GM23338 (cell line): ENCODE data around the gene SLC35B4. TPM values are rescaled to one million over a fixed set of nuclear protein-coding genes. Genes with fewer than 3 reads are reported as not detected.

Source experiments
- ATAC-seq: fragments of 200-7000 bp; cut with Tn5 transposase; 3 replicates; pipeline ENCODE4 v1.9.1; 2020
- DNase-seq: peaks from one replicate; pipeline ENCODE4 v3.0.0-alpha.2; 2015; ENCODE audit warnings: low spot score
- H2AFZ ChIP-seq: fragments of 200-600 bp; sonication (generic); 2 replicates; pipeline ENCODE4 v1.8.0; 2016; ENCODE audit warnings: antibody characterized with exemption, mild to moderate bottlenecking, moderate library complexity
- H3F3A ChIP-seq: fragments of 200-600 bp; sonication (generic); replicated peaks from 2 replicates; pipeline ENCODE4 v1.8.0; 2017; ENCODE audit warnings: antibody characterized with exemption, mixed run types, low read depth
- H3K27ac ChIP-seq: fragments of 200-600 bp; sonication (generic); 2 replicates; pipeline ENCODE4 v1.6.1; 2016; ENCODE audit warnings: low read depth
- H3K27me3 ChIP-seq: fragments of 200-600 bp; sonication (generic); 2 replicates; pipeline ENCODE4 v1.8.0; 2016; ENCODE audit warnings: mild to moderate bottlenecking, mixed run types, moderate library complexity; ENCODE audit not compliant: insufficient read depth
- H3K36me3 ChIP-seq: fragments of 200-600 bp; sonication (generic); 2 replicates; pipeline ENCODE4 v1.8.0; 2016; ENCODE audit warnings: mild to moderate bottlenecking; ENCODE audit not compliant: insufficient read depth
- H3K4me1 ChIP-seq: fragments of 200-600 bp; sonication (generic); 2 replicates; pipeline ENCODE4 v1.8.0; 2016; ENCODE audit warnings: mild to moderate bottlenecking, moderate library complexity; ENCODE audit not compliant: insufficient read depth
- H3K4me2 ChIP-seq: fragments of 200-600 bp; sonication (generic); 2 replicates; pipeline ENCODE4 v1.7.1; 2017; ENCODE audit warnings: mixed run types
- H3K4me3 ChIP-seq: fragments of 200-600 bp; sonication (generic); 2 replicates; pipeline ENCODE4 v1.6.1; 2016; ENCODE audit warnings: mixed run types
- H3K79me2 ChIP-seq: fragments of 200-600 bp; sonication (generic); replicated peaks from 2 replicates; pipeline ENCODE4 v1.8.0; 2017; ENCODE audit warnings: mild to moderate bottlenecking; ENCODE audit not compliant: insufficient read depth
- H3K9me2 ChIP-seq: fragments of 200-600 bp; sonication (generic); 2 replicates; pipeline ENCODE4 v1.8.0; 2017; ENCODE audit not compliant: insufficient read depth
- H4K20me1 ChIP-seq: fragments of 200-600 bp; sonication (generic); replicated peaks from 2 replicates; pipeline ENCODE4 v1.8.0; 2017; ENCODE audit warnings: mild to moderate bottlenecking; ENCODE audit not compliant: insufficient read depth
- H3K27ac Mint-ChIP-seq: 2 replicates; pipeline ENCODE4 v1.8.0; 2020; ENCODE audit warnings: inconsistent platforms, mild to moderate bottlenecking, moderate library complexity, mixed read lengths
- H3K27me3 Mint-ChIP-seq: 3 replicates; pipeline ENCODE4 v1.8.0; 2022; ENCODE audit warnings: low read depth, mild to moderate bottlenecking, moderate library complexity, mixed read lengths, inconsistent platforms; ENCODE audit not compliant: insufficient read depth, poor library complexity
- H3K36me3 Mint-ChIP-seq: 3 replicates; pipeline ENCODE4 v1.8.0; 2021; ENCODE audit warnings: low read depth, mild to moderate bottlenecking, inconsistent platforms, moderate library complexity, mixed read lengths
- H3K4me1 Mint-ChIP-seq: 3 replicates; pipeline ENCODE4 v1.8.0; 2020; ENCODE audit warnings: mild to moderate bottlenecking, inconsistent platforms, mixed read lengths
- H3K4me3 Mint-ChIP-seq: 3 replicates; pipeline ENCODE4 v1.8.0; 2021; ENCODE audit warnings: moderate library complexity, mild to moderate bottlenecking, inconsistent platforms, mixed read lengths
- H3K9me3 Mint-ChIP-seq: 3 replicates; pipeline ENCODE4 v1.8.0; 2020; ENCODE audit warnings: moderate library complexity, mild to moderate bottlenecking, inconsistent platforms, mixed read lengths
- CREB1 ChIP-seq: fragments of 250-450 bp; sonication (Bioruptor Pico); IDR thresholded peaks from 2 replicates; pipeline ENCODE4 v1.5.0; 2020; ENCODE audit warnings: low read depth, mild to moderate bottlenecking, moderate library complexity
- CTCF ChIP-seq, 2 experiments: fragments of 200-600 bp in 1 of 2; sonication (generic) in 1 of 2; conservative IDR thresholded peaks; 2 replicates each; pipeline versions ENCODE4 v1.5.1 to v1.6.1; 2016 to 2017; ENCODE audit warnings: antibody characterized with exemption in 2 of 2, low read depth in 2 of 2, mild to moderate bottlenecking in 2 of 2, moderate library complexity in 1 of 2
- EZH2 ChIP-seq: fragments of 200-600 bp; sonication (generic); IDR thresholded peaks from one replicate; pipeline ENCODE4 v1.8.0; 2017; ENCODE audit warnings: antibody characterized with exemption, mild to moderate bottlenecking, low read depth; ENCODE audit not compliant: unreplicated experiment
- EZH2phosphoT487 ChIP-seq: fragments of 200-600 bp; sonication (generic); IDR thresholded peaks from one replicate; pipeline ENCODE4 v1.8.1; 2018; ENCODE audit warnings: antibody characterized with exemption; ENCODE audit not compliant: unreplicated experiment
- JUNB ChIP-seq: IDR thresholded peaks from one replicate; pipeline ENCODE4 v1.6.1; 2016; ENCODE audit warnings: antibody characterized with exemption; ENCODE audit not compliant: unreplicated experiment
- NANOG ChIP-seq: IDR thresholded peaks from 2 replicates; pipeline ENCODE4 v1.6.1; 2016; ENCODE audit warnings: antibody characterized with exemption, borderline replicate concordance
- POLR2AphosphoS5 ChIP-seq: IDR thresholded peaks from 2 replicates; pipeline ENCODE4 v1.6.1; 2016; ENCODE audit warnings: antibody characterized with exemption, low read depth
- STAT1 ChIP-seq: IDR thresholded peaks from one replicate; pipeline ENCODE4 v1.6.1; 2016; ENCODE audit warnings: antibody characterized with exemption; ENCODE audit not compliant: unreplicated experiment
- ZNF114 ChIP-seq: fragments of 250-450 bp; sonication (Bioruptor Pico); IDR thresholded peaks from 2 replicates; pipeline ENCODE4 v1.5.0; 2020; ENCODE audit warnings: mild to moderate bottlenecking, moderate library complexity
- ZNF331 ChIP-seq: fragments of 250-450 bp; sonication (Bioruptor Pico); IDR thresholded peaks from 2 replicates; pipeline ENCODE4 v1.5.0; 2020; ENCODE audit warnings: low read depth, mild to moderate bottlenecking, moderate library complexity
- ZNF462 ChIP-seq: fragments of 250-450 bp; sonication (Bioruptor Pico); IDR thresholded peaks from 2 replicates; pipeline ENCODE4 v1.5.0; 2020; ENCODE audit warnings: mild to moderate bottlenecking, moderate library complexity
- polyA plus RNA-seq: library from polyadenylated mRNA; unstranded; fragments of >200 nt; fragmentation: Nextera tagmentation; extraction: Ambion mirVana; gene quantifications from 2 replicates; pipeline ENCODE4 v1.2.1, GENCODE V29; 2016
- total RNA-seq: library from RNA; depleted of rRNA; stranded (reverse); fragments of >200 nt; shearing (Covaris generic); gene quantifications from 2 replicates; pipeline ENCODE4 v1.2.3, GENCODE V29; 2014
- TF ChIP-seq, protein P1 (sequence below): IDR thresholded peaks from 2 replicates; pipeline ENCODE4 v1.6.1; 2016; ENCODE audit warnings: antibody characterized with exemption

SLC35B4 gene
- total and polyA plus RNA-seq, 2 experiments from 2014 or later: 22.6 to 29.7 TPM

- TF ChIP-seq ZNF462 (CRISPR knock-in tag): no peak
- TF ChIP-seq JUNB: no peak
- no peak for TF ChIP-seq CREB1 (CRISPR knock-in tag)
- TF ChIP-seq ZNF331 (CRISPR knock-in tag): no peak
- TF ChIP-seq CTCF (conservative IDR thresholded peaks at IDR 0.05; ENCODE audit: low read depth in 2 of 2): no peak
- TF ChIP-seq, protein P1, sequence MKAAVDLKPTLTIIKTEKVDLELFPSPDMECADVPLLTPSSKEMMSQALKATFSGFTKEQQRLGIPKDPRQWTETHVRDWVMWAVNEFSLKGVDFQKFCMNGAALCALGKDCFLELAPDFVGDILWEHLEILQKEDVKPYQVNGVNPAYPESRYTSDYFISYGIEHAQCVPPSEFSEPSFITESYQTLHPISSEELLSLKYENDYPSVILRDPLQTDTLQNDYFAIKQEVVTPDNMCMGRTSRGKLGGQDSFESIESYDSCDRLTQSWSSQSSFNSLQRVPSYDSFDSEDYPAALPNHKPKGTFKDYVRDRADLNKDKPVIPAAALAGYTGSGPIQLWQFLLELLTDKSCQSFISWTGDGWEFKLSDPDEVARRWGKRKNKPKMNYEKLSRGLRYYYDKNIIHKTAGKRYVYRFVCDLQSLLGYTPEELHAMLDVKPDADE: no peak
Observed at GRCh38 chr7:134280508-134280907, 36.2 kb downstream of the SLC35B4 start (continued).

DNA sequence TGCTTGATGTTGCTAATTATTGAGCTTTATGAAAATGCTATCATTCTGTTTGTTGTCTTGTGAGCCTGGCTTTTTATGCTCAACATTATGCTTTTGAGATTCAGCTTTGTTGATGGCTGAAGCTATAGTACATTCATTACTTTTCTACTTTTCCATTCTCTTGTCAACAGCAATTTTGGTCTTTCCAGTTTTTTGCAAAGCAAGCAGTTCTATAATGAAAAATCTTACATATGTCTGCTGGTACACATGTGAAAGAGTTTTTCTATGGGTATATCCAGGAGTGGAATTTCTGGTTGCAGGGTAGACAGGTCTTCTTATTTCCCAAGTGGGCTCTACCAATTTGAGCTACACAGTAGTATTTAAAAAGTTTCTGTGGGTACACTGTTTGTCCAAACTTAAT is 36.8 kb downstream of the SLC35B4 start:
- H3K79me2 ChIP-seq: no peaks in the 10 kb centered on the region
- no peaks in the 10 kb centered on the region for H3K36me3 Mint-ChIP-seq
- H3K4me1 ChIP-seq: peaks cover 5% of the 10 kb centered on the region; the same call in 1 of the 2 replicates
- no peaks in the 10 kb centered on the region for H3K36me3 ChIP-seq
- no peak for ATAC-seq
- H3K27me3 ChIP-seq: no peaks in the 10 kb centered on the region
- H3K9me2 ChIP-seq: no peaks in the 10 kb centered on the region
- no peak overlapping the region for H2AFZ ChIP-seq
- H3K27ac ChIP-seq: no peak overlapping the region
- H3F3A ChIP-seq: no peaks in the 10 kb centered on the region
- no peak for DNase-seq
- H3K4me2 ChIP-seq: no peak overlapping the region
- no peaks in the 10 kb centered on the region for H4K20me1 ChIP-seq
- H3K27ac Mint-ChIP-seq: no peak overlapping the region
- H3K4me1 Mint-ChIP-seq: peaks cover 10% of the 10 kb centered on the region
- H3K9me3 Mint-ChIP-seq: no peaks in the 10 kb centered on the region
- H3K4me3 Mint-ChIP-seq: no peak overlapping the region
- no peak overlapping the region for H3K4me3 ChIP-seq
- no peaks in the 10 kb centered on the region for H3K27me3 Mint-ChIP-seq
- TF ChIP-seq ZNF114 (CRISPR knock-in tag): no peak
- no peak for TF ChIP-seq POLR2AphosphoS5
- no peak for TF ChIP-seq JUNB
- no peak for TF ChIP-seq STAT1
- TF ChIP-seq EZH2: no peak
- TF ChIP-seq EZH2phosphoT487: no peak
- no peak for TF ChIP-seq CTCF (conservative IDR thresholded peaks at IDR 0.05; ENCODE audit: low read depth in 2 of 2)
- TF ChIP-seq NANOG: no peak
- TF ChIP-seq, protein P1: no peak
- no peak for TF ChIP-seq CREB1 (CRISPR knock-in tag)
